Natural killer cell (primary cell): Measurements from ENCODE around the gene SIRT6. TPM values are rescaled to one million over a fixed set of nuclear protein-coding genes. Genes with fewer than 3 reads are reported as not detected.
A peak's percentile ranks its signal among the peaks of the same experiment; 100 is the strongest.

Experiments used
- ATAC-seq, 3 donors: fragments of 150-1000 bp in 2 of 3; fragments of 200-7000 bp in 1 of 3; cut with Tn5 transposase; 1 replicate in 1 of 3; 2 replicates in 2 of 3; pipeline ENCODE4 v1.10.0; 2021; ENCODE audit warnings: mild to moderate bottlenecking in 2 of 3, moderate library complexity in 2 of 3
- DNase-seq, 2 donors: peaks; one replicate each; pipeline versions ENCODE4 v3.0.0 to v3.0.0-alpha.2; 2013 to 2021; ENCODE audit warnings: mixed read lengths in 1 of 2
- H3K27ac ChIP-seq: one replicate; pipeline ENCODE4 v1.5.1; 2013; ENCODE audit warnings: mild to moderate bottlenecking, low read length
- H3K27me3 ChIP-seq: one replicate; pipeline ENCODE4 v1.6.1; 2013; ENCODE audit warnings: low read length; ENCODE audit not compliant: control insufficient read depth, insufficient read depth
- H3K36me3 ChIP-seq: one replicate; pipeline ENCODE4 v1.6.1; 2013; ENCODE audit warnings: low read length; ENCODE audit not compliant: control insufficient read depth, insufficient read depth
- H3K4me1 ChIP-seq: one replicate; pipeline ENCODE4 v1.6.1; 2013; ENCODE audit warnings: low read length; ENCODE audit not compliant: control insufficient read depth, insufficient read depth
- H3K4me3 ChIP-seq: one replicate; pipeline ENCODE4 v1.5.1; 2013; ENCODE audit warnings: low read length
- H3K9me3 ChIP-seq: one replicate; pipeline ENCODE4 v1.6.1; 2013; ENCODE audit warnings: low read length; ENCODE audit not compliant: control insufficient read depth, insufficient read depth
- H3K27ac Mint-ChIP-seq, 2 donors: one replicate each; pipeline ENCODE4 v1.8.0; 2022; ENCODE audit warnings: mild to moderate bottlenecking in 2 of 2, mixed read lengths in 2 of 2, moderate library complexity in 1 of 2
- H3K27me3 Mint-ChIP-seq, 2 donors: one replicate each; pipeline ENCODE4 v1.8.0; 2022; ENCODE audit warnings: low read depth in 2 of 2, mixed read lengths in 2 of 2
- H3K36me3 Mint-ChIP-seq: one replicate; pipeline ENCODE4 v1.8.0; 2022; ENCODE audit warnings: mixed read lengths
- H3K4me1 Mint-ChIP-seq, 2 donors: one replicate each; pipeline ENCODE4 v1.8.0; 2022; ENCODE audit warnings: mixed read lengths in 2 of 2
- H3K4me3 Mint-ChIP-seq: one replicate; pipeline ENCODE4 v1.8.0; 2022; ENCODE audit warnings: mild to moderate bottlenecking, moderate library complexity, mixed read lengths
- H3K9me3 Mint-ChIP-seq, 2 donors: one replicate each; pipeline ENCODE4 v1.8.0; 2022; ENCODE audit warnings: mixed read lengths in 2 of 2
- WGBS: methylation state at CpG from one replicate; pipeline ENCODE4 v1.1.7; 2013; ENCODE audit warnings: missing lambda C conversion rate; ENCODE audit not compliant: insufficient coverage; 5-methylcytosine and 5-hydroxymethylcytosine counted together
- intact Hi-C: fragments of 100-400 bp; cut with micrococcal nuclease; formaldehyde crosslinking; loops from one replicate; pipeline ENCODE4 v1.14.2; 2022
- total RNA-seq, 4 donors: library from RNA; stranded (reverse); fragments of 120-200 nt in 1 of 4; gene quantifications; one replicate each; pipeline versions ENCODE4 v1.2.3 to v1.2.4, GENCODE V29; 2013 to 2022
- TF ChIP-seq, protein P1 (sequence below): fragments of 200-600 bp; IDR thresholded peaks from one replicate; pipeline ENCODE4 v1.8.0; 2022; ENCODE audit warnings: antibody characterized with exemption

Gene SIRT6
- total RNA-seq, 3 donors from 2014 or later (not counting 1 experiment from before 2014, with no cell fraction given) = 29.5 to 37.4 (median 30.5) TPM

DNA sequence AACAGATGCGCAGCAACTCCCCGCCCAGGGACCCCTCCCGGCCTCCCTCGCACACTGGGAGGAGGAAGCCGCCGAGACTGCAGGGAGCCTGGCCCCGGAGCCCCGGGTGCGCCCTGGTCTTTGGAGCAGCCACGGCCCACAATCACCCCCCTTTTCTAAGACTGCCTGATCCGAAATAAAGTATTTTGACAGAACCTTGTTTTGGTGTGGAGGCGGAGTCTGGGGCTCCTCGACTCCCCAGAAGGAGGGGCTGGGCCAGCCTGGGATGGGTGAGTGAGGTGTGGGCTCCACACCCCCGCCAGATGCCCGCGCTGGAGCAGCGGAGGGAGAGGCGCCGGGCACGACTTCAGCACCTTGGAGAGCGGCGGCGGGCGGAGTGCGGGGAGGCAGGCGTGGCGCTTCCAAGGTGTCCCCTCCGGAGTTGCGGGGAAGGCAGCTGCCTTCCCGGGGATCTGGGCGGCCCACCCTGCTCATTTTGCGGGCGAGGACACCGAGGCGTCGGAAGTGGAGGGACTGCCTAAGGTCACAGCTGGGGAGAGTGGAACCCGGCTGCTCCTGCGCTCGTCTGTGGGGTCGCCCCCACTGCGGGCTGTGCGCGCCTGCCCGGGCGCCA, 9.4 kb downstream of the SIRT6 start:
- WGBS = 8% methylated on average over 44 of the region's 45 CpGs
- intact Hi-C loops = no loop called here
- H3K4me1 Mint-ChIP-seq = peaks cover 0 to 17% of the 10 kb centered on the region in 2 donors

DNA sequence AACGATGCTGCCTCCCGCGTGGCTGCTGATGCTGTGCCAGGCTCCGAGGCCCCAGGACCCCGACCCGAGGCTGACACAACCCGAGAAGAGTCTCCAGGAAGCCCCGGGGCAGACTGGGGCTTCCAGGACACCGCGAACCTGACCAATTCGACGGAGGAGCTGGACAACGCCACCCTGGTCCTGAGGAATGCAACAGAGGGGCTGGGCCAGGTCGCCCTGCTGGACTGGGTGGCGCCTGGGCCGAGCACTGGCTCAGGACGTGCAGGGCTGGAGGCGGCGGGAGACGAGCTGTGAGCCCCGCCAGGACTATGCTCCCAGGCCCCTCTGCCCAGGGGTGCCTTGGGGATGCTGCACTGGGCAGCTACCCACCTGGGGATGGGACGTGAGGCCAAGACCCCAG, 10.7 kb downstream of the SIRT6 start:
- H3K4me3 Mint-ChIP-seq = no peak overlapping the region
- intact Hi-C loops = no loop called here
- 72% methylated on average over 22 of the region's 22 CpGs for WGBS

More for the DNA sequence above, 9.4 kb downstream of the SIRT6 start:
- Mint-ChIP-seq H3K9me3 (no peaks in the 10 kb centered on the region), H3K27ac (no peak overlapping the region), H3K4me3 (no peak overlapping the region), H3K27me3 (peaks cover 0 to 9% of the 10 kb centered on the region in 2 donors), H3K36me3 (no peaks in the 10 kb centered on the region)
- Histone ChIP-seq H3K4me1 (no peaks in the 10 kb centered on the region), H3K27me3 (peaks cover 3% of the 10 kb centered on the region), H3K27ac (no peak overlapping the region), H3K4me3 (no peak overlapping the region), H3K9me3 (no peaks in the 10 kb centered on the region), H3K36me3 (peaks cover 4% of the 10 kb centered on the region)
- peak; percentile 73 to 78 for DNase-seq
- peak; percentile 74 to 97 (median 91) for ATAC-seq
- TF ChIP-seq, protein P1, sequence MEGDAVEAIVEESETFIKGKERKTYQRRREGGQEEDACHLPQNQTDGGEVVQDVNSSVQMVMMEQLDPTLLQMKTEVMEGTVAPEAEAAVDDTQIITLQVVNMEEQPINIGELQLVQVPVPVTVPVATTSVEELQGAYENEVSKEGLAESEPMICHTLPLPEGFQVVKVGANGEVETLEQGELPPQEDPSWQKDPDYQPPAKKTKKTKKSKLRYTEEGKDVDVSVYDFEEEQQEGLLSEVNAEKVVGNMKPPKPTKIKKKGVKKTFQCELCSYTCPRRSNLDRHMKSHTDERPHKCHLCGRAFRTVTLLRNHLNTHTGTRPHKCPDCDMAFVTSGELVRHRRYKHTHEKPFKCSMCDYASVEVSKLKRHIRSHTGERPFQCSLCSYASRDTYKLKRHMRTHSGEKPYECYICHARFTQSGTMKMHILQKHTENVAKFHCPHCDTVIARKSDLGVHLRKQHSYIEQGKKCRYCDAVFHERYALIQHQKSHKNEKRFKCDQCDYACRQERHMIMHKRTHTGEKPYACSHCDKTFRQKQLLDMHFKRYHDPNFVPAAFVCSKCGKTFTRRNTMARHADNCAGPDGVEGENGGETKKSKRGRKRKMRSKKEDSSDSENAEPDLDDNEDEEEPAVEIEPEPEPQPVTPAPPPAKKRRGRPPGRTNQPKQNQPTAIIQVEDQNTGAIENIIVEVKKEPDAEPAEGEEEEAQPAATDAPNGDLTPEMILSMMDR = no peak

DNA sequence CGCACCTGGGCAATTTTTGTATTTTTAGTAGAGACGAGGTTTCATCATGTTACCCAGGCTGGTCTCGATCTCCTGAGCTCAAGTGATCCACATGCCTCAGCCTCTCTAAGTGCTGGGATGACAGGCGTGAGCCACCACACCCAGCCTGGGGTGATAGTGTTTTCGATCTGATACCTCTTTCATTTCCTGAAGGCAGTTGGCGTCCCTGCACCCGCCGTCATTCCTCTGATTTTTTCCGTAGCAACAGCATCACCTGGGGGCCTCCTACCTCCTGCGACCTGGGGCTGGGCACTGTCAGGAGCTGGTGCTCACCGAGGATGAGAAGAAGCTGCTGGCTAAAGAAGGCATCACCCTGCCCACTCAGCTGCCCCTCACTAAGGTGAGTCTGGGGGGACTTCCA, 18.1 kb downstream of the SIRT6 start:
- Histone ChIP-seq H3K4me1 (no peaks in the 10 kb centered on the region), H3K9me3 (no peaks in the 10 kb centered on the region), H3K27me3 (no peaks in the 10 kb centered on the region), H3K27ac (no peak overlapping the region), H3K36me3 (no peaks in the 10 kb centered on the region), H3K4me3 (no peak overlapping the region)
- DNase-seq (no peak), ATAC-seq (no peak)
- H3K4me1 Mint-ChIP-seq = no peaks in the 10 kb centered on the region
- H3K27ac Mint-ChIP-seq = no peak overlapping the region
- H3K36me3 Mint-ChIP-seq = no peaks in the 10 kb centered on the region
- intact Hi-C loops = no loop called here
- no peaks in the 10 kb centered on the region for H3K9me3 Mint-ChIP-seq
- TF ChIP-seq, protein P1 = no peak
- WGBS = 74% methylated on average over 11 of the region's 11 CpGs
- peaks cover 0 to 7% of the 10 kb centered on the region in 2 donors for H3K27me3 Mint-ChIP-seq
- H3K4me3 Mint-ChIP-seq = no peak overlapping the region

More for the DNA sequence above, 10.7 kb downstream of the SIRT6 start:
- DNase-seq (no peak), ATAC-seq (no peak)
- H3K4me3 ChIP-seq = no peak overlapping the region
- Mint-ChIP-seq H3K27me3 (peaks cover 0 to 14% of the 10 kb centered on the region in 2 donors), H3K27ac (no peak overlapping the region), H3K36me3 (no peaks in the 10 kb centered on the region), H3K4me1 (peaks cover 0 to 17% of the 10 kb centered on the region in 2 donors), H3K9me3 (no peaks in the 10 kb centered on the region)
- H3K36me3 ChIP-seq = peaks cover 4% of the 10 kb centered on the region
- no peak overlapping the region for H3K27ac ChIP-seq
- H3K27me3 ChIP-seq = peaks cover 3% of the 10 kb centered on the region
- no peaks in the 10 kb centered on the region for H3K9me3 ChIP-seq
- no peaks in the 10 kb centered on the region for H3K4me1 ChIP-seq
- TF ChIP-seq, protein P1 = no peak
